NCI-H82 (cell line): ENCODE measurements around the gene MNX1.

Source experiments
- DNase-seq: peaks from one replicate; lab custom pipeline; 2025; lab: John Stamatoyannopoulos, UW

The MNX1 gene

DNA sequence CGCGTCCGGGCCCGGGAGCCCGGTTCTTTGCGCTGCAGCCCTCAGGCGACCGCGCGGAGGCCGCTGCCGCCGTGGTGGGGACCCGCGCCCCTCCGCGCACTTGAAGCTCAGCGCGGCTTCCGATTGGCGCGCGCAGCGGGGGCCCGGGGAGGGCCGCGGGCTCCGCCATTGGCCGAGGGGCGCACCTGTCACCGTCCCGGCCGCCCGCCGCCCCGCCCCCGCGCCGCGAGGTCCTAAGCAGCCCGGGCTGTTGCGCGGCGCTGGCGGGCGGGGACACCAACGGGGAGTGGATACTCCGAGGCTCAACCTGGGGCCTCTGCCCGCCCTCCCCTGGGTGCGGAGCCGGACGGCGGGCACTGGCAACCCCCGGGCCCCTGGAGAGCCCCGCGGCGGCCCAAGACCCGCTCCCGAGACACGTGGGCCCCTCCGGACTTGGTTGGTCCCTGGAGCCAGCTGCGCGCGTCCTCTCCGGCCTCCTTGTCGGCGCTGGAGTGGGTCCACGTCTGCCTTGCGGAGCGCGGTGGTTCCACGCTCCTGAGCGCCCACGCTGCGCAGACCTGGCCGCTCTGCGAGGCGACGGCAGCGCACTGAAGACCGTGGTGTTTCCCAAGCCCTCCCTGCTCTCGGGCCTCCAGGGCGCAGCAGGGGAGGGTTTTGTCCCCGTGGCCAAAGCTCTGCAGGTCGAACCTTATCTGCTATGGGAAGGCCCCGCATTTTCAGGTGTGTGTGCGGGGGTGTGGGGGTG lies at the start of gene MNX1:
Gene MNX1 (minus strand): TSS at position 76 of the 745 bp plus-strand sequence. CDS start 313 bp downstream, outside the sequence.
- peak; percentile 83 for DNase-seq

DNA sequence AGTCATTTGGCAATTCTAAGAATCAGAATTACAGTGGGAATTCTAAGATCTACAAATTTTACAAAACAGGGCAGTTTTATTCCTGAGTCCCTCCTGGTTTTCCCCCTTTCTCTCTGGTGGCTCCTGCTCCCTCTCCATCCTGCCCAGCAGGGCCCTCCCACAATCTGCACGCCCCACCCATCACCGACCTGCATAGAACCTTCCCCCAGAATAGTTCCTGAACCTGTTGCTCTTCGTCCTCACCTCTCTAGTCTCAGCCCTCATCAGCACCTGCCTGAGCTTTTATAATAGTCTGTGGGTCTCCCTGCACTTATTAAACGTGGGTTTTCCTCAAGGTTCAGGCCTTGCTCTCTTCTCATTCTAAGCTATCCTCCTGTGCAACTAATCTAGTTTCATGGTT lies 49.1 kb upstream of the MNX1 start:
- DNase-seq = no peak

DNA sequence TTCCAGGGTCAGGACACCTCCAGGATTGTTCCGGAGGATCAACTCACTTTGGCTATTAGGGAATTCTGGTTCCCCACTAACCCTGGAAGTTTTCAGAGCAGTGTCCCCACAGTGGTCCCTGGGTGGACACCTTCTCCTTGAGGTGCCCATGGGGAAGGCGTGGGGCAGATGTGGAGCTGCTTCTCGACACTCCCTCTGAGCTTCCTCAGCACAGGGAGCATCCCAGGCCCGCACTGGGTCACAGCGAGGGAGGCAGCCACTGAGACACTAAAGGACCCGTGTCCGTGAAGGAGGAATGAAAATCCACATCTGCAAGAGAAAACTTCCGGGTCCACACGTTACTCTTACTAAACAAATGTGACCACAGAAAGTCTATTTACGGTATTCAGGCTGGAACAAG lies 48.2 kb upstream of the MNX1 start:
- no peak for DNase-seq

DNA sequence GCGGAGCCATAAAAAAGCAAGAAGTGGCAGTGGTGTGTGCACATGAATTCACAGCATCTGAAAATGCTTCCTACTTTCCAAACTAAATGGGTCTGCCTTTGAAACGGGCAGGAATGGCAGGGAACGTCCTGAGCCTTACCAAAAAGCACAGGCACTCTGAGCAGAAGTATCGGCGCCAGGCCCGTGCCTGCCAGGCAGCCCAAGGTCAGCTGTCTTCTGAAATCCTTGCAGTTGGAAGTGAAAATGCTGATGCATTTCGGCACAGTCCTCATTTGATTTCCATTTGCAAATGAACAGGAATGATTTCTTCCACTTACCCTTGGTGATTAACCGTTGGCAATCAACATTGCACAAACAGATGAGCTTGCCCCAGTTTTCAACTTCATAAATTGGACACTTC lies 47.6 kb upstream of the MNX1 start:
- DNase-seq = no peak

DNA sequence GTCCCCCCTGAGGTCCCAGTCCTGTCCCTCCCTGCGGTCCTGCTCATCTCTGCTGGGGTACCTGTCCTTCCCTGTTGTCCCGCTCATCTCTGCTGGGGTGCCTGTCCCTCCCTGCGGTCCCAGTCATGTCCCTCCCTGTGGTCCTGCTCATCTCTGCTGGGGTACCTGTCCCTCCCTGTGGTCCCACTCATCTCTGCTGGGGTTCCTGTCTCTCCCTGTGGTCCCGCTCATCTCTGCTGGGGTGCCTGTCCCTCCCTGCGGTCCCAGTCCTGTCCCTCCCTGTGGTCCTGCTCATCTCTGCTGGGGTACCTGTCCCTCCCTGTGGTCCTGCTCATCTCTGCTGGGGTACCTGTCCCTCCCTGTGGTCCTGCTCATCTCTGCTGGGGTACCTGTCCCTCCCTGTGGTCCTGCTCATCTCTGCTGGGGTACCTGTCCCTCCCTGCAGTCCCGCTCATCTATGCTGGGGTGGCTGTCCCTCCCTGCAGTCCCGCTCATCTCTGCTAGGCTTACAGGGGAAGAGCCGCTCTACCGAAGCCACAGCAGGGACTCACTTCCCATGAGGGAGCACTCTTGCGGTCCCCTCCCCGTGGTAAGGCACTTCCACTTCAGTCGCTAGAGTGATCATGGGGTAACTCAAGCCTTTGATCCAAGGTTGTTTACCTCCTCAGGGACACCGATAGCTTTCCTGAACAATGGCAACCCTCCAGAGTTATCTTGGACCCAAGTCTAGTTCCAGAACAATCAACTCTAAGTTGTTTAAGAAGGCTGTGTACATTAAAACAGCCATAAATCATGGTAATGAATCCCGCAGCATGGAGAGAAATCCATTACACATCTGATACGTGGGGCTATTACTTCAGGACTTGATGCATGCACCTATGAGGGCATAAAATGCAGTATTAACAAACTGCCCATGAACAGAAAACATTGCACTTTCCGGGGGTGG lies 46.8 kb upstream of the MNX1 start:
- no peak for DNase-seq

DNA sequence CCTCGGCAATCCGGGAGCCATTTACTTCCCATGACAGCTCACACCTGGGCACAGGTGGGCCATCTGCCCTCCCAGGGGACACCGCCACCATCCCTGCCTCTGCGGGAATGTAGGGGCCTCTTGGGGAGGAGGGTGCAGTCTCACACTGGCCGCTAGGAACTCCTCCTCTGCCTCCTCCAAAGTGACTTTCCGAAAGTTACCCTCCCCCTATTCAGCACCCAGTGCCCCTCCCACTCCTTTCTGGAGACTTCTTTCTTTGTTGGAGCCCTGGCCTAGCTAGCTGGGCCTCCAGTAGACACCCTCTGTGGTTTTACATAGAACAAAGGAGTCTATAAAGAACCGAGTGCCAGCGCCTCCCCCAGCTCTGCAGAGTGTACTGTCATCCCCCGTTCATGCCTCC lies 45.8 kb upstream of the MNX1 start:
- DNase-seq = no peak

DNA sequence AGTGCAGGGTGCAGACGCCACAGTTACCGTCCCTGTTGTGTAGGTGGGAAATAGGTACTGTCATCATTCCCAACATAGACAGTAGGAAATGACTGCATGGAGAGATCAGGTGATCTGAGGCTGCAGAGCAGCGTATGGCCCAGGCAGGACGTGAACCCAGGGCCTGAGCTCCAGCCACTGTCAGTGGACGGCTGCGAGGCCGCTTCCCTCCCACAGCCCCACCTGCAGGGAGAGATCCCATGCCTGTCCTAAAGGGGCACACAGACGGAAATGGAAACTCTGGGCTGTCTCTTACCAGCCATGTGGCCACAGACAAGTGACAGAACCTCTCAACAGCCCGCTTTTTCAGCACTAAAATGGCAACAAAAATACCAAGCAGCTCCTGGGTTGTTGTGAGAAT lies 44.5 kb upstream of the MNX1 start:
- no peak for DNase-seq

DNA sequence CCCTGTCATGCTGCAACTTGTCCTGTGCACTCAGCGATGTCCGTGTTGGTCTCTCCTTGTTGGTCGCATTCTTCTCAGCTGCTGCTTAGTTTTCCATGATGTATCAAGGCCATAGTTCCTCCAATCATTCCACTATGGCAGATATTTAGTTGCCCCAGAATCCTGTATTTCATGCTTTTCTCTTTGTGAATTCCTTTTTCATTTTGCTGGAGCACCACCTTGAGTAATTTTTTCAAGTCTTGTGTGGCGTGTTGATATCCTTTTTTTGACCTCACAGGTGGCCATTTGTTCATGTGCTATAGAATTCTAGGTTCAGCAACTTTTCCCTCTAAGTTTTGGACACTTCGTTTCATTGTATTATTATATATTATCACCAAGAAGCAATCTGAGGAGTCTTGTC lies 42.7 kb upstream of the MNX1 start:
- DNase-seq = no peak

DNA sequence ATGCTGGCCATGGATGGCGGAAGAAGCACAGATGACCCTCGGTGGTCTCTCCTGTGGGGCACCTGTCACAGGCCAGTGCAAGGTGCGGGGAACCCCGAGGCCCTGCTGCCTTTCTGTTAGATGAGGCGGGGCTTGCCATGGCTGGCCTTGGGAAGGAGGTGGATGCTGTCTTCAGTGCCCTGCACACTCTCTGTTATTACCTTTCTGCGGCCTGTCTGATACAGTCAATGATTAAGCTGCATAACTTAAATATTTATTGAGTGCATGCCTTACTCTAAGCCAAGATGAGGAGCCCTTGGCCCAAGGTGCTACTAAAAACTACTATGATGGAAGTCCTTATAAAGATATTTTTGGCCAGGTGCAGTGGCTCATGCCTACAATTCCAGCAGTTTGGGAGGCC lies 36.7 kb upstream of the MNX1 start:
- no peak for DNase-seq

DNA sequence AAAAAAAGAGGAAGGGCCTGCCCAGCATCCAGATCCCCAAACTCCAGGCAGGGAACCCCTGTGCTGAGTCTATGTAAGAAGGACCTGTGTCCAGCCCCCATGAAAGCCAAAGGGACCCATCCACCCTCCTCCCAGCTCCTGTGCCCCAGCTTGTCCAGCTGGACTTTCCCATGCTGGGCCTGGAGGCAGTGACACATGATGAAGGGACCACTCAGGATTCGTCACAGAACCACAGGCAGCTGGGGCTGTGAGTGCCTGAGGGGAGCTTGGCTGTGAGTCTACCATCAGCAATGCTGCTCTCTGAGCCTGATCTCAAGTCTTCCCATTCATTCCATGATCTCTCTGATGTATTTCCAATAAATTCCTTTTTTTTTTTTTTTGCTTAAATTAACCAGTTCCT lies 36.2 kb upstream of the MNX1 start:
- no peak for DNase-seq

DNA sequence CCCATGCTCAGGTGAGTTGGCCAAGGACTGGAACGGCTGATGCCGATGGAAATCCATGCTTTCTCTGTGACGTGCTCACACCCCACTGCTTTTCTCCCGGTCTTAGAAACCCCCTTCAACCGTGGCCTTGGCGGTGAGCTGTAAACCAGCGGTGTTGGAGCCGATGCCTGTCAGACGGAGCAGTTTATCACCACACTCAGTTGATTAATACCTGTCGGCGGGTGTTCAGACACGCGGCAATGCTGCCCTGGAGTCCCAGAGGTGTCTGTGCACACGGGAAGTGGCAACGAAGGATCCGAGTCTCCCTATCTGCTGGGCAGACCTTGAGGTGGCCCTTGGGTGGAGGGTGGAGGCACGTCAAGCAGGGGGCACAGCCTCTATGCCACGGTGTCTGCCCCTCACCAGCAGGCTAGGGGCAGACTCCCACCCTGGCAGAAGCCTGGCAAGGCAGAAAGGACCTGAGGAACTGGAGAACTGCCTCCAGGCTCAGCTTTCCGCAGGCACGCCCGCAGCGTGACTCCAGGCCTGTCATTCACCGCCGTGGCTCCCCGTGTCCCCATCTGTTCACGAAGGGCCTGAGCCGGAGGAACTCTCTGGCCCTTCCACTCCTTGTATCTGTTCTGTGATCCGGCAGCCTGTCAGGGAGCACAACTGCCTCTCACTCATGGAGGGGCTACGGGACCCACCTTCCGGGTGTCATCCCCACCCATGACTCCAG lies 34.6 kb upstream of the MNX1 start:
- no peak for DNase-seq

DNA sequence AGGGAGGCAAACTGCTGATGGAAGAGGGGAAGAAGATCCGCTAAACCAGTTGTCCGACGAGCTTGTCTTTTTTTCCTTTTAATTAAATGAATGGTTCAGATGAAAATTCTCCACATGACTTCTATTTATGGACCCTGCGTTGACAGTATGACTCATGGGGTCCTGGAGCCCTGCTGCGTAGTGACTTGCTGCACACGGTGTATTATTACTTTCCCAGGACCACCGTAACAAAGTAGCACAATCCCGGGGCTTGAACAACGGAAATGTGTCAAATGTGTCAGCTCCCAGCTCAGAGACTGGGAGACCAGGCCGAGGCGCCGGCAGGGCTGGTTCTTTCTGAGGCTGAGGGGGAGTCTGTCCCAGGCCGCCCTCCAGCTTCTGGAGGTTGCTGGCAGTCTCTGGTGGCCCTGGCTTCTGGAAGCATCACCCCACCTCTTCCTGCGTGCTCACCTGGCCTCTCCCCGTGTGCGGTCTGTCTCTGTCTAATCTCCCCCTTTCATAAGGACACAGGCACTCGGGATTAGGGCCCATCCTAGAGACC lies 33.8 kb upstream of the MNX1 start:
- DNase-seq = no peak

DNA sequence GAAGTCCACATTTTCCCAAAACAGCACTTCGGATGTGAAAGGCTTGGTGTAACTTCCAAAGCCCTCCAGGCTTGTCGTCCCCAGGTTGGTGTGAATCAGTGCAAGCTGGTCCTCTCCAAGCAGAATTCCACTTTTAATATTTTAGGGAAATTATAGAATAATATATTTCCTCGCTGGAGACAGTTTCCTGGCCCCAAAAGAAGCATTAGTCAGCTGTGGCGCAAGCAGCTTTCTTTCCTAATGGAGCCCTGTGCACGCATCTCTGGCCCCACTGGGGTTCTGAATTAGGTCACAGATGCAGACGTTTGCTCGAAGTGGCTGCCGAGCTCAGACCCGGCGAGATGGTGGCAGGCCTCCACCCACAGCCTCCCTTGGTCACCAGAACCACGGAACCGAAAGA lies 33.3 kb upstream of the MNX1 start:
- no peak for DNase-seq

DNA sequence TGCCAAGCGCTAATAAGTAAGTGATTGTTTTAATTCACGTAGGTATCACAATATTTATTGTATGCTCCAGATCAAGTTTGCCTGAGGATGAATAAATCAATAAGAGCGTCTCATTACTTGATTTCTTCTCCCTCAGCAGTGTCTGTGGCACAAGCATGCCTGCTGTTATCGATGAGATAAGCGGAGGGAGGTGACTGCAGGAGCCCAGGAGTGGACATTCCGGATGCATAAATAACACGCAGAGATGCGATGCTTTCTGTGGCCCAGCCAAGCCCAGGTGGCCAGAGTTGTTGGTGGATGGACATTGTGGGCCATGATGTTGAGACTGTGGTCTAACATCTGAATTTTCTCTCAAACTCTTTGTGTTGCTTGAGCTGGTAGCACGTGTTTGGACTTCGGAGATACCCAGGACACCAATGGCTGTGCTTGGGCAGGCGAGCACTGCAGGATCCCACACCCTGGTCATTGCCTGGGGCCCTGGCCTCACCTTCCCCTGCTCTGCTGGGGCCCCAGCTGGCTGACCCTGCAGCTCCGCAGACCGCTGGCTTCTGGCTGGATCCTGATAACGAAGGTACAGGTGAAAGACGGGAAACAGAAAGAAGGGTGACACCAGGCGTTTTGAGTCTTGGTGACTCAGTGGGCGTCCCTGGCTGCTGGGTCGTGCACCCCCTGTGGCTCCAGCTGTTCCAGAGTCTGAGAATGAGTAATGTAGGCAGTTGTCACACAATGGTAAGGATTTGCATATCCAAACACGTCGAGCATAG lies 31.2 kb upstream of the MNX1 start:
- DNase-seq = no peak

DNA sequence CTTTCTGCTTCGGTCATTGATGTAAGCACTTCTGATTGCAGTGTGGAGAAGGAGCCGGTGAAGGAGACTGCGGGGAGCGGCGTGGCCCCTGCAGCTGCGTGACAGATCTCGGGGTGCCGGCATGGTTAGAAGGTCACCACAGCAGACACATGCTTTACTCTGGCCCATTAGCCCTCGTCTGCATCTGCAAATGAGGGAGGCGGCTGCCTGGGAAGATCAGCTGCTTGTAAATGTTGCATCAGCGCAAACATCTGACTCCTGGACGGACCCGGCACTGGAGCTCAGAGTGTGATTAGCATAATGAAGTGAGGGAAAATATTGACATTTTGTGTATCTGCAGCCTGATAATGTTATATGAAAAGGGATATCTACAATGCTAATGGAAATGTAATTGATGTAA lies 30.5 kb upstream of the MNX1 start:
- peak; percentile 16 for DNase-seq

DNA sequence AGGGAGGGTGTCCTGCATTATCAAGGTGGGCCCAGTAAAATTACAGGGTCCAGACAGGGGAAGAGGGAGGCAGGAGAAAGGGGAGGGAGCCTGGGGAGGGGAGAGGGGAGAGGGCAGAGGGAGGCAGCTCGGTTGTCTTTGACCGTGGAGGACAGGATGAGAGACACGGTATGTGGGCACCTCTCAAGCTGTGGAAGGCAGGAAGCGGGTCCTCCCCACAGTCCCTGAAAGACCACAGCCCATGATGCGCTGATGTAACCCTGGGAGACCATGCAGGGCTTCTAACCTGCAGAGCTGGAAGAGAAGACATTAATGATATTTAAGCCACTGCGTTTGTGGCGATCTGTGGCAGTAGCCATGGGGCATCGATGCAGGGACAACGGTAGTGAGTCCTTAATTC lies 27.2 kb upstream of the MNX1 start:
- no peak for DNase-seq

DNA sequence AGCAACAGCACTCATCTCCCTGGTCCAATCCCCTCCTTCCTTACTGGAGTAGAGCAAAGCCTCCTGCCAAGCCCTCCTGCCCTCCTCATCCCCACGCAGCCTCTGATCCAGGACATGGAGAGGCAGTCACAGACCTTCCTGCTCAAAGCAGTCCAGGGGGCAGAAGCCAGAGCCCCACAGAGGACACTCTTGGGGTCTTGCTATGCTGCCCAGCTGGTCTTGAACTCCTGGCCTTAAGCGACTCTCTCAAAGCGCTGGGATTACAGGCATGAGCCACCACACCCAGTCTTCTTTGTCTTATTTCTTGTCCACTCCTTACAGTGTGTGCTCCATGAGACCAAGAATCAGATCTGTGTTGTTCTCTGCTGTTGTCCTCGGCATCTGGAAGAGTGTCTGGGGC lies 26.6 kb upstream of the MNX1 start:
- DNase-seq = no peak

DNA sequence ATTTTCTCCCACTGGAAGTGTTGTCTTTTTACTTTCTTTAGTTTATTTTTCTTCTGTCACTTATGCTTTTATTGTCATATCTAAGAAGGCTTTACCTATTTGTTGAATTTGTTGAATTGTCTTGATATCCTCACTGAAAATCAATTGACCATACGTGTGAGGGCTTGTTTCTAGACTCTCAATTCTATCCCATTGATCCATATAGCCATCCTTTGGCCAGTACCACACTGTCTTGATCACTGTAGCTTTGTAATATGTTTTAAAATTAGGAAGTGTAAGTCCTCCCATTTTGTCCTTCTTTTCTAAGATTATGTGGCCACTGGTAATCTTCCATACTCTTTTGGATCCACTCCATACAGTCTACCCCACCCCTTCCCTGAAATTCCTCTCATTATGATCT lies 25.5 kb upstream of the MNX1 start:
- DNase-seq = no peak

DNA sequence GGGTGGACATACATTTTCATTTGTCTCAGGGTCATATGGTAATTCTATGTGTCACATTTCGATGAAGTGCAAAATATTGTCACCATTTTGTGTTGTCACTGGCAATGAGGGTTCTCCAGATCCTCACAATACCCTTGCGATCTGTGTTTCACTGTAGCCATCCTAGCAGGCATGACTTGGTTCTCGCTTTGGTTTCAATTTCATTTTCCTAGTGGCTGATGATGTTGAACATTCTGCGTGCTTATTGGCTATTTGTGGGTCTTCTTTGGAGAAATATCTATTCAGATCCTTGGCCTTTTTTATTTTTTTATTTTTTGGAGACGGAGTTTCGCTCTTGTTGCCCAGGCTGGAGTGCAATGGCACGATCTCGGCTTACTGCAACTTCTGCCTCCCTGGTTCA lies 24.8 kb upstream of the MNX1 start:
- no peak for DNase-seq

DNA sequence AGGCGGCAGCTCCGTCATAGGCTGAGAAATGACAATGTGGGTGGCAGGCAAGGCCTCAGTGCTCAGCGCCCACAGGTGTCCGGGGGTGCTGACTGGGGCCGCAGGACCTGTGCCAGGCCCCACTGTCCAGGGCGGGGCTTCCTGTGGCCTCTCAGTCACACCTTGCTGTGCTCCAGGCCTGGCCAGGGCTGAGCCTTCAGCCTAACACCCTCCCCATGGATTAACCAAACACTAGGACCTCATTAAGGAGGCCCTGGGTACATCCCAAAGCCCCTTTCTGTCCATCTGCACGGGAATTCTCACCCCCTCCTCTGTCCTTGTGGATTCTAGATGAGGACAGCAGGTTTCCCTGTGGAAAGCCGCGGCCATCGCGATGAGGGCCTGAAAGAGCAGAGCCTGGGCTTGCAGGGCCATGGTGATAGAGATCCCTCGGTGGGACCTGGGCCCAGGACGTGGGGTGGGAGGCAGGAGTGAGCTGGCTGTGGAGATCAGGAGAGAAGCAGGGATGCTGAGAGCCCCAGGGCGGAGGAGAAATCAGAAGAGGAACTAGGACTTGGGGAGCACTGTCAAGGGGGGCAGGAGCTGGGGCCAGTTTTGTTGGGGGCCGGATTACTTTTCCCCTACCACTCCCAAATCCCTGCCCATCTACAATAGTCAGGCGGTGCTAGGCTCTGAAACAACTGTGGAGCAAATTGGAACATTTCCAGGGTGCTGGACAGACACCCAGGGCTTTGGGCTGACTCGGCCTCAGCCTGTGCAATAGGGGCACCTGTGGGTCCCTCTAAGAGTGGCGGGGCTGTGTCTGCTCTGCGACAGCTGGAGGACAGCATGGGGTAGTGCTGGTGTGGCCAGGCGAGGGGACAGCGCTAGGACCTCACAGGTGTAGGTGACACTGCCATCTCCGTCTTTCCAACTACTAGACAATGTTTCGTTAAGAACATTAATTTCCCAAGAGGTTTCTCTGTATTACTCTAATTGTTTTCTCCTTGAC lies 23.3 kb upstream of the MNX1 start:
- DNase-seq = no peak
